Central memory CD8-positive, alpha-beta T cell (primary cell): Measurements from ENCODE around the gene TMEM50A.
"Not testable (repeated sequence)": the region's sequence is repeated elsewhere in the genome, so short reads cannot be mapped to it uniquely, and the experiment has no call there.

ENCODE experiments used
- ATAC-seq: fragments of 150-1000 bp; cut with Tn5 transposase; replicated peaks from 2 replicates; pipeline ENCODE4 v1.10.0; 2022; ENCODE audit warnings: mild to moderate bottlenecking, moderate FRiP score, moderate number of reproducible peaks; ENCODE audit not compliant: poor library complexity, severe bottlenecking; ENCODE audit errors: extremely low read depth
- DNase-seq, 2 donors: peaks; one replicate each; pipeline ENCODE4 v3.0.0; 2021; ENCODE audit warnings: low spot score in 2 of 2
- H3K27ac Mint-ChIP-seq: one replicate; pipeline ENCODE4 v1.8.0; 2022; ENCODE audit warnings: low read depth, mild to moderate bottlenecking, moderate library complexity, mixed read lengths
- H3K27me3 Mint-ChIP-seq: one replicate; pipeline ENCODE4 v1.8.0; 2022; ENCODE audit warnings: mixed read lengths
- H3K36me3 Mint-ChIP-seq: one replicate; pipeline ENCODE4 v1.8.0; 2022; ENCODE audit warnings: mild to moderate bottlenecking, moderate library complexity, mixed read lengths; ENCODE audit not compliant: insufficient read depth
- H3K4me1 Mint-ChIP-seq: one replicate; pipeline ENCODE4 v1.8.0; 2022; ENCODE audit warnings: mixed read lengths
- H3K4me3 Mint-ChIP-seq: one replicate; pipeline ENCODE4 v1.8.0; 2022; ENCODE audit warnings: mild to moderate bottlenecking, moderate library complexity, mixed read lengths
- H3K9me3 Mint-ChIP-seq: one replicate; pipeline ENCODE4 v1.8.0; 2022; ENCODE audit warnings: mixed read lengths

Gene TMEM50A

DNA sequence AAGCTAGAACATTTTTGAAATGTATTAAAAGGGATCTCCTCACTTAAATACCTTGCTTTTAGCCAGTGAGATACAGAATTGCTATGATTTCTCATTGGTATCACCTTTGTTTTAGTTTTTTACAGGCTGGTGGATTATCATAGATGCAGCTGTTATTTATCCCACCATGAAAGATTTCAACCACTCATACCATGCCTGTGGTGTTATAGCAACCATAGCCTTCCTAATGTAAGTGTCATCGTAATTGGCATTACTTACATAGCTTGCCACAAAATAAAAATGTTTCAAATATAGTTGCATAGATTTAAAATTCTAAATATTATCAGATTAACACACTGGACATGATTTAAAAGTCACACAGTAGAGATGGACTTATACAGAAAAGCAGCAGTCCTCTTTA lies 4.7 kb downstream of the TMEM50A start:
- H3K36me3 Mint-ChIP-seq = peaks cover 58% of the 10 kb centered on the region
- H3K27me3 Mint-ChIP-seq = no peaks in the 10 kb centered on the region
- peaks cover 41% of the 10 kb centered on the region for H3K4me1 Mint-ChIP-seq
- DNase-seq (no peak), ATAC-seq (no peak)
- H3K4me3 Mint-ChIP-seq = no peak overlapping the region
- no peaks in the 10 kb centered on the region for H3K9me3 Mint-ChIP-seq
- no peak overlapping the region for H3K27ac Mint-ChIP-seq

DNA sequence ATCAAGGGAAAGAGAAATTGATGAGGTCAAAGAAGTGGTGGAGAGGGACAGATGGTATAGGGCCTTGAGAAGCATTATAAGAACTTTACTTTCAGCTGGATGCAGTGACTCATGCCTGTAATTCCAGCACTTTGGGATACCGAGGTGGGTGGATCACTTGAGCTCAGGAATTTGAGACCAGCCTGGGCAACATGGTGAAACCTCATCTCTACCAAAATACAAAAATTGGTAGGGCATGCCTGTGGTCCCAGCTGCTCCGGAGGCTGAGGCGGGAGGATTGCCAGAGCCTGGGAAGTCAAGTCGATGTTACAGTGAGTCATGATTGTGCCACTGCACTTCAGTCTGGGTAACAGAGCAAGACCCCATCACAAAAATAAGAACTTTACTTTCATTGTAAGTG lies 5.7 kb downstream of the TMEM50A start:
- H3K36me3 Mint-ChIP-seq = peaks cover 57% of the 10 kb centered on the region
- peaks cover 44% of the 10 kb centered on the region for H3K4me1 Mint-ChIP-seq
- ATAC-seq = no peak
- no peaks in the 10 kb centered on the region for H3K27me3 Mint-ChIP-seq
- no peak overlapping the region for H3K4me3 Mint-ChIP-seq
- no peak for DNase-seq
- peak overlapping the region; percentile 16 for H3K27ac Mint-ChIP-seq
- H3K9me3 Mint-ChIP-seq = no peaks in the 10 kb centered on the region

DNA sequence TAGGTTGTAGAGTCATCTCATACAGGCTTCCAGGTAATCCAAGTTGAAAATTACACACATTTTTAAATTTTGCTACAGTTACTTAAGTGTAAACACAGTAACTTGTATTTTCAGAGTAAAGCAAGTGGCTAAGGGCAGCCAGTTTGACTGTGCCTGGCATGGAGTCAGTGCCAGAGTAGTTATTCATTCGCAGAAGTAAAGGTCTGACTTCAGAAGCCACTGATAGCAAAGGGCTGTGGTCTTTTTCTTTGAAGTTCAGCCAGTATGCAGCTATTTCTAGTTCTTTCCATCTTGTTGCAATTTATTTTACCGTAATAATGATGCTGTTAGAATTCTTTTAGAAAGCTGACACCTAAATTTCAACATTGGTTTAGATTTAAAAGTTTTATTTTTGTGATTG lies 9.4 kb downstream of the TMEM50A start:
- no peaks in the 10 kb centered on the region for H3K9me3 Mint-ChIP-seq
- DNase-seq (no peak), ATAC-seq (no peak)
- H3K36me3 Mint-ChIP-seq = peaks cover 65% of the 10 kb centered on the region
- no peaks in the 10 kb centered on the region for H3K27me3 Mint-ChIP-seq
- H3K4me3 Mint-ChIP-seq = no peak overlapping the region
- peaks cover 31% of the 10 kb centered on the region for H3K4me1 Mint-ChIP-seq
- H3K27ac Mint-ChIP-seq = no peak overlapping the region

DNA sequence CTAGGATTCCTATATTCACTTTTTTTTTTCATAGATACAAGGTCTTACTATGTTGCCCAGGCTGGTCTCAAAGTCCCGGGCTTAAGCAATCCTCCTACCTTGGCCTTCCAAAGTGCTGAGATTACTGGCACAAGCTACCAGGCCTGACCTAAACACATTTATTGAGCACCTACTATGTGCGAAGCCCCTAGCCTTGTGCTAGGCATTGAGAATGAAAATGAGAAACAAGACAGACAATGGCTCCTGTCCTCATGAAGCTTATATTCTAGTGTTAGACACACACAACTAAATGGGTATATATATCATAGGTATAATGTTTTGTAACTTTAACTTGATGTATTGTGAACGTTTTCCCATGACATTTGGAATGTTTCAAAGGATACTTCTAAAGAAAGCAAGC lies 11.5 kb downstream of the TMEM50A start:
- Mint-ChIP-seq H3K4me3 (no peak overlapping the region), H3K9me3 (no peaks in the 10 kb centered on the region), H3K27ac (no peak overlapping the region), H3K27me3 (no peaks in the 10 kb centered on the region), H3K4me1 (peaks cover 19% of the 10 kb centered on the region), H3K36me3 (peaks cover 62% of the 10 kb centered on the region)
- ATAC-seq (no peak), DNase-seq (no peak)

DNA sequence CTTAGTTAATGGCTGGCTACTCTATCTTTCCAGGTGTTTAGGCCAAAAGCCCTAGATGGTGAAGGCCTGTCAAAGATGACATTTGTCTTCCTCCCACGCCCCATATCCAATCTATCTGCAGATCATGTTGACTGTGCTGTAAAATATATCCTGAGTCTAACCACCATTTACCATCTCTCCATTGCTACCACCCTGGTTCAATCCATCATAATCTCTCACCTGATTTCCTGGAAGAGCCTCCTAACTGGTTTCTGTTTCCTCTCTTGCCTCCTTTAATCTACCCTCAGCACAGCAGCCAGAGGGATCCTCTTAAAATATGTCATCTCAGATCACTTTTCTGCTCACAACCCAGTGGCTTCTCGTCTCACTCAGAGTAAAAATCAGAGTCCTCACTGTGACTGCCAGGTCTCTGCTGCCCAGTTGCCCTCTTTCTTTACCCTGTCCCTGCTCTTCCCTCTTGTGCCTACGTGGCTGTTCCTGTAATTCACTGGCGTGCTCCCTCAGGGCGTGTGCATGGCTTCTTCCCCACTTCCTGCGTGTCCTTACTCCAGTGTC lies 17.8 kb downstream of the TMEM50A start:
- Mint-ChIP-seq H3K9me3 (no peaks in the 10 kb centered on the region), H3K27ac (peak overlapping the region; percentile 36), H3K4me3 (no peak overlapping the region), H3K4me1 (peaks cover 17% of the 10 kb centered on the region), H3K36me3 (peaks cover 80% of the 10 kb centered on the region), H3K27me3 (no peaks in the 10 kb centered on the region)
- DNase-seq = no peak
- ATAC-seq = no peak

- peak overlapping the region; percentile 36 for H3K27ac Mint-ChIP-seq
- peaks cover 82% of the 10 kb centered on the region for H3K36me3 Mint-ChIP-seq
- ATAC-seq (no peak), DNase-seq (no peak)
- peaks cover 17% of the 10 kb centered on the region for H3K4me1 Mint-ChIP-seq
- no peaks in the 10 kb centered on the region for H3K27me3 Mint-ChIP-seq
- no peak overlapping the region for H3K4me3 Mint-ChIP-seq
- no peaks in the 10 kb centered on the region for H3K9me3 Mint-ChIP-seq
Observed at GRCh38 chr1:25356441-25356840, 18.3 kb downstream of the TMEM50A start.

DNA sequence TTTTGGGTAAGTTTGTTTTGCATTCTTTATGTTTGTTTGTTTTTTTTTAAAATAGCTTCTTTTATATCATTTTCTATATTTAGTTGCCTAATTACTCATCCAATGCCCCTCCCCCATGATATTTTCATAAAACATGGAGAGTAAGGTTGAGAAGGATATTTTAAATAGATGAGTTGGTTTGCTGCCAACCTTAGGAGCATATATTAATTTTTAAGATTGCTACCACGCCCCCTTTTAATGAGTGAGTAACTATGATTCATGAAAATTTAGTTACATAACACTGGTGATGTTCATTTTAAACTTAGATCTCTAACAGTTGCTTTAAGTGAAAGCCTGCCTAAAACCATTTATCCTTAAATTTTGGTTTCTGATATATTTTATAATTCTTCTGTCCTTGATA lies 18.7 kb downstream of the TMEM50A start:
- no peak for DNase-seq
- H3K9me3 Mint-ChIP-seq = no peaks in the 10 kb centered on the region
- peaks cover 17% of the 10 kb centered on the region for H3K4me1 Mint-ChIP-seq

GRCh38 chr1:25360596-25361581 lies 22.8 kb downstream of the TMEM50A start:
- peaks cover 50% of the 10 kb centered on the region for H3K36me3 Mint-ChIP-seq
- no peak overlapping the region for H3K4me3 Mint-ChIP-seq
- H3K4me1 Mint-ChIP-seq = peaks cover 13% of the 10 kb centered on the region
- no peaks in the 10 kb centered on the region for H3K27me3 Mint-ChIP-seq
- no peak for DNase-seq
- peak overlapping the region; percentile 75 for H3K27ac Mint-ChIP-seq
- ATAC-seq = no peak
- no peaks in the 10 kb centered on the region for H3K9me3 Mint-ChIP-seq

More for the DNA sequence above, 18.7 kb downstream of the TMEM50A start:
- Mint-ChIP-seq H3K4me3 (no peak overlapping the region), H3K27ac (peak overlapping the region; percentile 36), H3K27me3 (no peaks in the 10 kb centered on the region), H3K36me3 (peaks cover 82% of the 10 kb centered on the region)
- no peak for ATAC-seq

GRCh38 chr1:25361901-25362300 lies 23.8 kb downstream of the TMEM50A start:
- H3K4me3 Mint-ChIP-seq = no peak overlapping the region
- no peaks in the 10 kb centered on the region for H3K27me3 Mint-ChIP-seq
- H3K27ac Mint-ChIP-seq = peak overlapping the region; percentile 75
- H3K36me3 Mint-ChIP-seq = peaks cover 45% of the 10 kb centered on the region
- DNase-seq (no peak), ATAC-seq (no peak)
- peaks cover 6% of the 10 kb centered on the region for H3K4me1 Mint-ChIP-seq
- no peaks in the 10 kb centered on the region for H3K9me3 Mint-ChIP-seq

DNA sequence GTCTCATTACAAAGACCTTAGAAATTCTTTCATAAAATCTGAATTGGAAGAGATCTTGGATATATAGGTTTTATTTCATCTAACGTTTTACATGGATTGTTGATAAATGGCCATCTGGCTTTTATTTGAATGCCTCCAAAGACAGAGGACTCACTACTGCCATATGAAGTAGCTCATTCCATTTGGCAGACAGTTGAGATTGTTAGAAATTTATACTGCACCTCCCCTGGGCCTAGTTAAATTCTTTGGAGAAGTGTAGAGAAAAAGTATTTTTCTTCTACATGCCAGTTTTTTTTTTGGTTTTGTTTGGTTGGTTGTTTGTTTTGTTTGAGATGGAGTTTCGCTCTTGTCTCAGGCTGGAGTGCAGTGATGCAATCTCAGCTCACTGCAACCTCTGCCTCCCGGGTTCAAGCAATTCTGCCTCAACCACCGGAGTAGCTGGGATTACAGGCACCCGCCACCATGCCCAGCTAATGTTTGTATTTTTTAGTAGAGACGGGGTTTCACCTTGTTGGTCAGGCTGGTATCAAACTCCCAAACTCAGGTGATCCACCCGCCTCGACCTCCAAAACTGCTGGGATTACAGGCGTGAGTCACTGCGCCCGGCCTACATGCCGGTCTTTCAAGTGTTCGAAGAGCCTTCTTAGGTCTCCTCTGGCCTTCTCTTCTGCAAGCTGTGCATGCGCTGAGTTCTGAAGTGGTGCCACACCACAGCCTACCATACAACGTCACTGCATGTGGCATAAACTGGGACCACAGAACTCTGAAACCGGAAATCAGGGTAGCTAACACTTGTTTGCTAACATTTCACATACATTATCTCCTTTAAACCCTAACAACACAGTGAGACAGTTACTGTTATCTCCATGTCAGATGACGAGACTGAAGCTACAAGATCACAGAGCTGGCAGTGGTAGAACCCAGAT lies 24.8 kb downstream of the TMEM50A start:
- H3K4me3 Mint-ChIP-seq, DNase-seq, H3K27ac Mint-ChIP-seq, H3K9me3 Mint-ChIP-seq, H3K27me3 Mint-ChIP-seq, H3K4me1 Mint-ChIP-seq: not testable (repeated sequence)
- H3K36me3 Mint-ChIP-seq = peaks cover 35% of the 10 kb centered on the region
- peak; percentile 98 for ATAC-seq

- Mint-ChIP-seq H3K4me3 (no peak overlapping the region), H3K36me3 (no peaks in the 10 kb centered on the region), H3K4me1 (no peaks in the 10 kb centered on the region), H3K9me3 (no peaks in the 10 kb centered on the region), H3K27me3 (no peaks in the 10 kb centered on the region), H3K27ac (no peak overlapping the region)
- no peak for DNase-seq
- no peak for ATAC-seq
Observed at GRCh38 chr1:25369241-25369640, 31.1 kb downstream of the TMEM50A start.

- H3K27ac Mint-ChIP-seq = not testable (repeated sequence)
Observed at GRCh38 chr1:25369691-25370271, 31.6 kb downstream of the TMEM50A start.

More at GRCh38 chr1:25369691-25370271, 31.6 kb downstream of the TMEM50A start:
- H3K27me3 Mint-ChIP-seq, ATAC-seq, H3K4me3 Mint-ChIP-seq, H3K36me3 Mint-ChIP-seq, H3K9me3 Mint-ChIP-seq, H3K4me1 Mint-ChIP-seq, DNase-seq: not testable (repeated sequence)
